LNCAP (cell line): Measurements from ENCODE around the gene ITGB7.

Experiments
- CTCF ChIP-seq: fragments of 450-650 bp; IDR thresholded peaks from 2 replicates; pipeline ENCODE4 v1.5.1; 2017; ENCODE audit warnings: mild to moderate bottlenecking

Gene ITGB7

GRCh38 chr12:53233671-53234121 is 26.6 kb upstream of the ITGB7 start:
- no peak for TF ChIP-seq CTCF

GRCh38 chr12:53232646-53233461 is 25.8 kb upstream of the ITGB7 start:
- TF ChIP-seq CTCF = no peak

DNA sequence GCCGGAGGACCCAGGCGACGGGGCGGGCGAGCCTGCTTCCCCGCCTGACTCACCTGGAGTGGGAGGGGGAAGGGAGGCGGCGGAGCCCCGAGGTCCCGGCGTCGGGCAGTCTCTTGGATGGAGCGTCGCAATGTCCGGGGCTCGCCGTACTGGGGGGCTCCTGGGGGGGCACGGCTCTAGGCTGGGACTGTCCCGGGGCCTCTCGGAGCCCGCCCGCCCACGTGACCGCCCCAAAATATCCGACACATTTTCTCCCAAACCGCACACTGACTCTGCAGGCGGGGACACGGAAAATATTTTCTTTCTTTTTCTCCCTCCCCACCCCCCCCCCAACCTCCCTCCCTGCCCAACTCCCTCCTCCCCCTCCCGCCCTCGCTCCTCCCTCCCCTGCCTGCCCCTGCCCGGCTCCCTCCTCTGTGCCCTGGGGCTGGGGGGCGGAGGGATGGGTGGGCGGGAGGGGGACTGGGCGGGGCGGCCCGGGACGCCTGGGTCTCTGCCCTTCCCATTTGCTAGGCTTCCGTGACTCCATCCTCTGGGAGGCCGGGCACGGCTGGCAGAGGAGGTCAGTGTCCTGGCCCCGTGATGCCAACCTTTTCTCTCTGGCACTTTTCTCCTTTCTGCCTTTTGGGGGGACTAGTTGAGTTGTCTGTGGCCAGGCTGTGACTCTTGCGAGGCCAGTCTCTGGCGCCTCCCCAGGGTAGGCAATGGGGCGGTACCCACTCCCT is 25.0 kb upstream of the ITGB7 start, which contains the start of gene RARG:
RARG (minus strand) TSS at position 289 of the 725 bp plus-strand sequence. CDS start 4,664 bp downstream, outside the sequence.
- TF ChIP-seq CTCF = no peak

DNA sequence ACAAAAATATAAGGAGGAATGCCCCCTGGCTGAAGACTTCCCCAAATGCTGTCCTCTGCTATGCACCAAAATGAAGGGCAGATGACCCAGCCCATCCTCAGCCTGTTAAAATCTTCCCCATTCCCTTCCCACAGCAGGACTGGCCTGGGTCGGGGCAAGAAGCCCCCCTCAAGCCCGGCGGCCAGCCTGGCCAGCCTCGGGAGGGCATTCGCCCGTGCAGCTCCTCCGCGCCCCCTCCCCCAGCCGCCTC is 24.5 kb upstream of the ITGB7 start:
- no peak for TF ChIP-seq CTCF

GRCh38 chr12:53230108-53230845 is 23.2 kb upstream of the ITGB7 start:
- TF ChIP-seq CTCF = no peak

DNA sequence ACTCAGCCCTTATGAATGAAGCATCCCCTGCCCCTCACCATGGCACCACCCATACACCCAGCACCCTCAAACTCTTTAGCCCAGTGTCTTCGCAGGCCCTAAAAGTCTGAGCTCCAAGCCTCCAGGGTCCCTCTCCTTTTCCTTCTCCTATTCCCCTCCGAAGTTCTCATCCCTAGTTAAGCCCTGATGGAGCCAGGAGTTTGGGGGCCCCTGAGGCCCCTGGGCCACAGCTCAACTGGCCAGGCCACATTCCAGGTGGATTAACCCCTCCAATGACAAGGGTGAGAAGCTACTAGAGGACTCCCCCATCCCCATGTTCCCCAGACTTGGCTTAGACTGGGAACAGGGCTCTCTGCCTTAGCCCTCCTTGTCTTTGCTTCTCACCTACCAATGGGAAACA is 22.4 kb upstream of the ITGB7 start:
- no peak for TF ChIP-seq CTCF

GRCh38 chr12:53227836-53228235 is 20.8 kb upstream of the ITGB7 start:
- no peak for TF ChIP-seq CTCF
